GM10248 (cell line): ENCODE data around the gene TNFSF13B.
"Not testable (repeated sequence)": the region's sequence is repeated elsewhere in the genome, so short reads cannot be mapped to it uniquely, and the experiment has no call there.

Experiments
- CTCF ChIA-PET: fragments of 300-600 bp; sonication (Branson Sonifier 250); formaldehyde crosslinking; extraction: SDS; loops from one replicate; lab custom pipeline; 2021; ENCODE audit warnings: antibody characterized with exemption; lab: Yijun Ruan, JAX
- POLR2A ChIA-PET: fragments of 350-650 bp; sonication (Branson Sonifier 250); formaldehyde crosslinking; extraction: SDS; loops from one replicate; lab custom pipeline; 2020; ENCODE audit warnings: antibody characterized with exemption; lab: Yijun Ruan, JAX
- DNase-seq: peaks from one replicate; pipeline ENCODE4 v3.0.0; 2012; ENCODE audit errors: extremely low spot score
- CTCF ChIP-seq: IDR thresholded peaks from 2 replicates; pipeline ENCODE4 v1.5.1; 2012; ENCODE audit warnings: mild to moderate bottlenecking, low read depth; ENCODE audit errors: extremely low read depth, missing control alignments, control extremely low read depth

TNFSF13B gene

GRCh38 chr13:108302279-108302678 lies 32.8 kb downstream of the TNFSF13B start:
- no peak for TF ChIP-seq CTCF
- no peak for DNase-seq

GRCh38 chr13:108304170-108305016 lies 34.9 kb downstream of the TNFSF13B start:
- POLR2A ChIA-PET, result no interaction called here
- CTCF ChIA-PET, result no interaction called here
- no peak for DNase-seq
- no peak for TF ChIP-seq CTCF

More at GRCh38 chr13:108302279-108302678, 32.8 kb downstream of the TNFSF13B start:
- ChIA-PET POLR2A (no interaction called here), CTCF (interaction anchor here (0.8 kb wide), 1 partner anchor 89 kb away, joined by 3 read pairs; no protein-coding TSS in a partner anchor)

DNA sequence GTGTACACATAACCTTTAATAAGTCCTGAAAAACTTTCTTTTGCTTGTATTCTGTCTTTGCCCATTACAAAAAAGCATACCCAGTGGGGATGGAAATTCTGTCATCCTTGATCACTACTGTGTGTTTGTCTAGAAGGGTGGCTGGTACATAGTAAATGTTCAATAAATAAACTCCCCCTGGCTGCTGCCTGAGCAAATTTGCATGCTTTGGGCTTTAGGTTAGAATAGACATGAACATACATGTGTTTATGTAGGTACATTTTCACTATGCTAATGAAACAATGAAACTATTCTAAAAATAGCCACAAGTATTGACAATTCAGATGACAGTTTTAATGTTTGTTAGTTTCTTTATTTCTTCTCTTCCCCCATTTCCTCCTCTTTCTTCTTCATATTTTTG lies 36.1 kb downstream of the TNFSF13B start:
- ChIA-PET CTCF (no interaction called here), POLR2A (no interaction called here)
- DNase-seq, result no peak
- TF ChIP-seq CTCF, result no peak

- no peak for DNase-seq
- TF ChIP-seq CTCF, result no peak
- CTCF ChIA-PET, result no interaction called here
- POLR2A ChIA-PET, result no interaction called here
These were observed 37.3 kb downstream of the TNFSF13B start for GRCh38 chr13:108306860-108307259.

- DNase-seq, CTCF ChIA-PET, POLR2A ChIA-PET: not testable (repeated sequence)
These were observed 42.1 kb downstream of the TNFSF13B start for GRCh38 chr13:108311596-108311995.

GRCh38 chr13:108313382-108313781 lies 43.9 kb downstream of the TNFSF13B start:
- TF ChIP-seq CTCF, result no peak
- no peak for DNase-seq
- POLR2A ChIA-PET, result no interaction called here
- CTCF ChIA-PET, result no interaction called here

GRCh38 chr13:108315273-108315672 lies 45.8 kb downstream of the TNFSF13B start:
- DNase-seq, result no peak

More at GRCh38 chr13:108315273-108315672, 45.8 kb downstream of the TNFSF13B start:
- no peak for TF ChIP-seq CTCF
- ChIA-PET POLR2A (no interaction called here), CTCF (interaction anchor here (0.7 kb wide), 1 partner anchor 9 kb away, joined by 3 read pairs; no protein-coding TSS in a partner anchor)
